PC-3 (cell line): ENCODE data around the gene DXO. TPM values are rescaled to one million over a fixed set of nuclear protein-coding genes. Genes with fewer than 3 reads are reported as not detected.
"Not testable (repeated sequence)": the region's sequence is repeated elsewhere in the genome, so short reads cannot be mapped to it uniquely, and the experiment has no call there.

Experiments
- ATAC-seq: fragments of 200-7000 bp; cut with Tn5 transposase; 2 replicates; pipeline ENCODE4 v1.9.1; 2020; ENCODE audit warnings: mild to moderate bottlenecking, moderate library complexity
- BruUV-seq: library from RNA; stranded (reverse); fragments of 400-500 nt; replicated peaks from 2 replicates; lab custom pipeline; 2021; lab: Mats Ljungman, UMichigan
- CTCF ChIA-PET: fragments of 300-600 bp; sonication (Branson Sonifier 250); formaldehyde crosslinking; loops from one replicate; lab custom pipeline; 2022; ENCODE audit warnings: antibody characterized with exemption; lab: Charles Lee
- POLR2A ChIA-PET: fragments of 300-600 bp; sonication (Branson Sonifier 250); formaldehyde crosslinking; loops from one replicate; lab custom pipeline; 2022; ENCODE audit warnings: antibody characterized with exemption; ENCODE audit not compliant: unreplicated experiment; lab: Charles Lee
- DNase-seq: peaks from one replicate; pipeline ENCODE4 v3.0.0-alpha.2; 2015
- H2AFZ ChIP-seq: fragments of 300-600 bp; sonication (generic); 2 replicates; pipeline ENCODE4 v1.6.0; 2016; ENCODE audit warnings: antibody characterized with exemption, low read length
- H3F3A ChIP-seq: fragments of 300-600 bp; sonication (generic); one replicate; pipeline ENCODE4 v1.6.0; 2017; ENCODE audit warnings: antibody characterized with exemption, low read length, control low read depth, mild to moderate bottlenecking; ENCODE audit not compliant: unreplicated experiment
- H3K27ac ChIP-seq: fragments of 300-600 bp; sonication (generic); 2 replicates; pipeline ENCODE4 v1.5.1; 2016; ENCODE audit warnings: mild to moderate bottlenecking, low read length
- H3K27me3 ChIP-seq: fragments of 300-600 bp; sonication (generic); 2 replicates; pipeline ENCODE4 v1.6.1; 2016; ENCODE audit warnings: low read length, mixed read lengths
- H3K36me3 ChIP-seq: fragments of 300-600 bp; sonication (generic); 2 replicates; pipeline ENCODE4 v1.6.1; 2016; ENCODE audit warnings: low read depth, mixed run types, low read length, mixed read lengths
- H3K4me1 ChIP-seq: fragments of 300-600 bp; sonication (generic); 2 replicates; pipeline ENCODE4 v1.5.1; 2016; ENCODE audit warnings: low read length; ENCODE audit not compliant: insufficient read depth
- H3K4me2 ChIP-seq: fragments of 300-600 bp; sonication (generic); 2 replicates; pipeline ENCODE4 v1.6.0; 2016; ENCODE audit warnings: low read length
- H3K4me3 ChIP-seq: fragments of 300-600 bp; sonication (generic); 2 replicates; pipeline ENCODE4 v1.5.1; 2016; ENCODE audit warnings: mild to moderate bottlenecking, low read length, mixed read lengths
- H3K79me2 ChIP-seq: fragments of 300-600 bp; sonication (generic); 2 replicates; pipeline ENCODE4 v1.6.1; 2017; ENCODE audit warnings: low read length, mixed read lengths
- H3K9ac ChIP-seq: fragments of 300-600 bp; sonication (generic); 2 replicates; pipeline ENCODE4 v1.6.0; 2016; ENCODE audit warnings: mild to moderate bottlenecking, low read length
- H3K9me2 ChIP-seq: fragments of 300-600 bp; sonication (generic); replicated peaks from 2 replicates; pipeline ENCODE4 v1.6.1; 2016; ENCODE audit warnings: mixed run types, low read length, mixed read lengths
- H3K9me3 ChIP-seq: fragments of 300-600 bp; sonication (generic); 2 replicates; pipeline ENCODE4 v1.6.1; 2016; ENCODE audit warnings: low read length, mixed read lengths
- H4K20me1 ChIP-seq: fragments of 300-600 bp; sonication (generic); 2 replicates; pipeline ENCODE4 v1.6.1; 2016; ENCODE audit warnings: low read length, mixed read lengths
- CTCF ChIP-seq: fragments of 300-600 bp; sonication (generic); conservative IDR thresholded peaks from 2 replicates; pipeline ENCODE4 v1.5.1; 2017; ENCODE audit warnings: antibody characterized with exemption, low read depth, mild to moderate bottlenecking, low read length
- EZH2 ChIP-seq: fragments of 300-600 bp; sonication (generic); IDR thresholded peaks from one replicate; pipeline ENCODE4 v1.6.1; 2017; ENCODE audit warnings: antibody characterized with exemption, mild to moderate bottlenecking, low read length; ENCODE audit not compliant: unreplicated experiment
- EZH2phosphoT487 ChIP-seq: fragments of 300-600 bp; sonication (generic); IDR thresholded peaks from 2 replicates; pipeline ENCODE4 v1.6.1; 2018; ENCODE audit warnings: mild to moderate bottlenecking, antibody characterized with exemption, low read length, borderline replicate concordance
- intact Hi-C: fragments of 100-400 bp; cut with micrococcal nuclease; formaldehyde crosslinking; loops from 2 replicates; pipeline ENCODE4 v1.9.0; 2023
- total RNA-seq: library from RNA; depleted of rRNA; stranded (reverse); fragments of >200 nt; gene quantifications from 2 replicates; pipeline ENCODE4 v1.2.3, GENCODE V29; 2014

Gene DXO
- total RNA-seq, 1 experiment from 2014 or later: 27.1 TPM

DNA sequence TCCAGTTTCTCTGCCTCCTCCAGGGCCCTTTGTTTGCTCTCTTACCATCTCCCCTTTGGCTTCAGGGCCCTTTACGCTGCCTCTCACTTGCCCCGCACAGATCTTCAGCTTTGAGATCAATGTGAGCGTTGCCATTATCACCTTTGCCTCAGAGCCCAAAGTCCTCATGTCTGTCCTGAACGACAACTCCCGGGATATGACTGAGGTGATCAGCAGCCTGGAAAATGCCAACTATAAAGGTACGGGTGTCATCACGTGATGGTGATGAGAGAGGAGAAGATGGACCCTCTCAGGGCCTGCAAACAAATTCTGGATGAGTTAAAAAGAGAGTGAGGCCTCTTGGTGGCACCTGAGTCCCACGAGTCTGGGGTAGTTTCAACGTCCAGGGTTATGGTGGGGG lies 36.1 kb downstream of the DXO start:
- Histone ChIP-seq H3K9ac (no peak overlapping the region), H4K20me1 (no peaks in the 10 kb centered on the region), H3K27ac (no peak overlapping the region), H3F3A (no peaks in the 10 kb centered on the region), H3K4me2 (no peak overlapping the region), H3K4me1 (peaks cover 5% of the 10 kb centered on the region; the same call in 1 of the 2 replicates), H3K36me3 (no peaks in the 10 kb centered on the region), H3K79me2 (no peaks in the 10 kb centered on the region), H3K27me3 (no peaks in the 10 kb centered on the region), H2AFZ (no peak overlapping the region), H3K9me3 (no peaks in the 10 kb centered on the region), H3K4me3 (no peak overlapping the region), H3K9me2 (no peaks in the 10 kb centered on the region)
- intact Hi-C loops: no loop called here
- DNase-seq (no peak), ATAC-seq (no peak)
- ChIA-PET POLR2A (no interaction called here), CTCF (no interaction called here)
- TF ChIP-seq EZH2 (no peak), CTCF (no peak), EZH2phosphoT487 (no peak)
- no TSS peak for BruUV-seq

- H3K27ac ChIP-seq: no peak overlapping the region
- H4K20me1 ChIP-seq: no peaks in the 10 kb centered on the region
- ChIA-PET POLR2A (no interaction called here), CTCF (no interaction called here)
- no peaks in the 10 kb centered on the region for H3K79me2 ChIP-seq
- no peak overlapping the region for H3K9ac ChIP-seq
- H3K9me3 ChIP-seq: no peaks in the 10 kb centered on the region
- peaks cover 1% of the 10 kb centered on the region; the same call in 1 of the 2 replicates for H3K4me1 ChIP-seq
- H3F3A ChIP-seq: no peaks in the 10 kb centered on the region
- TF ChIP-seq EZH2: no peak
- no peak for TF ChIP-seq CTCF
- TF ChIP-seq EZH2phosphoT487: no peak
- no peak overlapping the region for H3K4me3 ChIP-seq
- intact Hi-C loops: no loop called here
- H3K27me3 ChIP-seq: no peaks in the 10 kb centered on the region
- H3K4me2 ChIP-seq: no peak overlapping the region
- no peak overlapping the region for H2AFZ ChIP-seq
- H3K9me2 ChIP-seq: no peaks in the 10 kb centered on the region
- no peak for ATAC-seq
- no peaks in the 10 kb centered on the region for H3K36me3 ChIP-seq
- no TSS peak for BruUV-seq
- no peak for DNase-seq
Measured at GRCh38 chr6:31935021-31935420, 36.9 kb downstream of the DXO start.

DNA sequence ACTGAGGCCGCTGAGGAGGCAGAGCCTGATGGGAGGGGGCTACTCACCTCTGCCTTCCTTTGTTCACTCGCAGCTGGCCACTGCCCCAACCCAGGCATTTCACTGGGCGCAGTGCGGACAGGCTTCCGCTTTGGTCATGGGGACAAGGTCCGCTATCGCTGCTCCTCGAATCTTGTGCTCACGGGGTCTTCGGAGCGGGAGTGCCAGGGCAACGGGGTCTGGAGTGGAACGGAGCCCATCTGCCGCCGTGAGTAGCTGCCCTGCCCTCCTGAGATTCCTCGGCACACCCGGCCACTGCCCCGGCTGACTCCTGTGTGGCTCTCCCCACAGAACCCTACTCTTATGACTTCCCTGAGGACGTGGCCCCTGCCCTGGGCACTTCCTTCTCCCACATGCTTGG lies 38.4 kb downstream of the DXO start:
- CTCF ChIA-PET: no interaction called here
- BruUV-seq: no TSS peak

DNA sequence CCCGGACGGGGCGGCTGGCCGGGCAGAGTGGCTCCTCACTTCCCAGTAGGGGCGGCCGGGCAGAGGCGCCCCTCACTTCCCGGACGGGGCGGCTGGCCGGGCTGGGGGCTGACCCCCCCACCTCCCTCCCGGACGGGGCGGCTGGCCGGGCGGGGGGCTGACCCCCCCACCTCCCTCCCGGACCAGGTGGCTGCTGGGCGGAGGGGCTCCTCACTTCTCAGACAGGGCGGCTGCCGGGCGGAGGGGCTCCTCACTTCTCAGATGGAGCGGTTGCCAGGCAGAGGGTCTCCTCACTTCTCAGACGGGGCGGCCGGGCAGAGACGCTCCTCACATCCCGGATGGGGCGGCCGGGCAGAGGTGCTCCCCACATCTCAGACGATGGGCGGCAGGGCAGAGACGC lies 39.8 kb downstream of the DXO start:
- intact Hi-C loops, ATAC-seq, DNase-seq, CTCF ChIA-PET, H3K4me2 ChIP-seq, H2AFZ ChIP-seq, H3K36me3 ChIP-seq, BruUV-seq, POLR2A ChIA-PET, H3K9me3 ChIP-seq, H3K79me2 ChIP-seq, H3K4me1 ChIP-seq, H3F3A ChIP-seq, H3K9ac ChIP-seq, H3K27ac ChIP-seq, H3K27me3 ChIP-seq, H3K4me3 ChIP-seq, H3K9me2 ChIP-seq, H4K20me1 ChIP-seq: not testable (repeated sequence)

More for the DNA sequence above, 38.4 kb downstream of the DXO start:
- Histone ChIP-seq H3K4me1 (no peaks in the 10 kb centered on the region), H3K4me3 (no peak overlapping the region), H3F3A (no peaks in the 10 kb centered on the region), H3K79me2 (no peaks in the 10 kb centered on the region), H3K27me3 (no peaks in the 10 kb centered on the region), H3K27ac (no peak overlapping the region), H4K20me1 (no peaks in the 10 kb centered on the region), H2AFZ (no peak overlapping the region), H3K9me3 (no peaks in the 10 kb centered on the region), H3K36me3 (no peaks in the 10 kb centered on the region), H3K4me2 (no peak overlapping the region), H3K9ac (no peak overlapping the region), H3K9me2 (no peaks in the 10 kb centered on the region)
- POLR2A ChIA-PET: no interaction called here
- intact Hi-C loops: no loop called here
- no peak for DNase-seq
- no peak for ATAC-seq
- TF ChIP-seq EZH2: no peak
- TF ChIP-seq EZH2phosphoT487: no peak
- no peak for TF ChIP-seq CTCF
